SK-N-SH (cell line): ENCODE measurements around the gene KIF5C. TPM values are rescaled to one million over a fixed set of nuclear protein-coding genes. Genes with fewer than 3 reads are reported as not detected.

Experiments
- CTCF ChIA-PET: fragments of 300-600, 350-600 bp; formaldehyde crosslinking; extraction: SDS; loops from one replicate; lab custom pipeline; 2021; lab: Yijun Ruan, JAX
- POLR2A ChIA-PET: fragments of 350-600 bp; sonication (Branson Sonifier 250); formaldehyde crosslinking; extraction: SDS; loops from one replicate; lab custom pipeline; 2020; ENCODE audit warnings: antibody characterized with exemption, inconsistent platforms; lab: Yijun Ruan, JAX
- DNase-seq: peaks from one replicate; pipeline ENCODE4 v3.0.0; 2012
- H2AFZ ChIP-seq: fragments of 200-600 bp; sonication (generic); 2 replicates; pipeline ENCODE4 v1.8.1; 2016; ENCODE audit warnings: antibody characterized with exemption, mild to moderate bottlenecking, low read depth
- H3F3A ChIP-seq: fragments of 200-600 bp; sonication (generic); replicated peaks from 2 replicates; pipeline ENCODE3; 2016; ENCODE audit warnings: antibody characterized with exemption, mild to moderate bottlenecking; ENCODE audit not compliant: insufficient read depth
- H3K27ac ChIP-seq, 2 experiments: fragments of 200-500 bp in 1 of 2; fragments of 200-600 bp in 1 of 2; sonication (Bioruptor generic) in 1 of 2; sonication (generic), shearing (Covaris generic) in 1 of 2; 2 replicates each; pipeline versions ENCODE4 v1.5.1 to v1.6.1; 2014 to 2016; ENCODE audit warnings: low read depth in 2 of 2, inconsistent platforms in 1 of 2, low read length in 1 of 2, mild to moderate bottlenecking in 1 of 2, mixed read lengths in 1 of 2
- H3K27me3 ChIP-seq: fragments of 200-600 bp; sonication (generic), shearing (Covaris generic); 2 replicates; pipeline ENCODE4 v1.6.1; 2016; ENCODE audit warnings: mixed run types; ENCODE audit not compliant: insufficient read depth
- H3K36me3 ChIP-seq, 2 experiments: fragments of 200-500 bp in 1 of 2; fragments of 200-600 bp in 1 of 2; sonication (Bioruptor generic) in 1 of 2; sonication (generic) in 1 of 2; replicated peaks in 1 of 2; 2 replicates each; pipeline versions ENCODE3 to v1.5.1; 2014 to 2016; ENCODE audit warnings: low read length in 1 of 2, mild to moderate bottlenecking in 1 of 2; ENCODE audit not compliant: insufficient read depth in 2 of 2, control insufficient read depth in 1 of 2
- H3K4me1 ChIP-seq, 2 experiments: fragments of 200-500 bp in 1 of 2; fragments of 200-600 bp in 1 of 2; sonication (Bioruptor generic) in 1 of 2; sonication (generic), shearing (Covaris generic) in 1 of 2; 2 replicates each; pipeline versions ENCODE4 v1.5.1 to v1.6.1; 2014 to 2016; ENCODE audit warnings: low read depth in 1 of 2, low read length in 1 of 2, mixed run types in 1 of 2; ENCODE audit not compliant: insufficient read depth in 2 of 2, control insufficient read depth in 1 of 2
- H3K4me2 ChIP-seq: fragments of 200-600 bp; sonication (generic), shearing (Covaris generic); 2 replicates; pipeline ENCODE4 v1.6.1; 2017; ENCODE audit warnings: mixed run types
- H3K4me3 ChIP-seq, 2 experiments: fragments of 200-500 bp in 1 of 2; fragments of 200-600 bp in 1 of 2; sonication (Bioruptor generic) in 1 of 2; sonication (generic), shearing (Covaris generic) in 1 of 2; 2 replicates each; pipeline versions ENCODE4 v1.5.1 to v1.8.1; 2014 to 2016; ENCODE audit warnings: low read depth in 2 of 2, inconsistent platforms in 1 of 2, low read length in 1 of 2, mild to moderate bottlenecking in 1 of 2, mixed read lengths in 1 of 2, moderate library complexity in 1 of 2
- H3K79me2 ChIP-seq: fragments of 200-600 bp; sonication (generic); 2 replicates; pipeline ENCODE4 v1.8.1; 2017; ENCODE audit warnings: mild to moderate bottlenecking; ENCODE audit not compliant: insufficient read depth
- H3K9ac ChIP-seq: fragments of 200-600 bp; sonication (generic); 2 replicates; pipeline ENCODE4 v1.6.1; 2017; ENCODE audit warnings: mixed run types
- H3K9me2 ChIP-seq: fragments of 200-600 bp; sonication (generic); 2 replicates; pipeline ENCODE4 v1.6.1; 2017; ENCODE audit warnings: mixed run types
- H3K9me3 ChIP-seq: fragments of 200-600 bp; sonication (generic); 2 replicates; pipeline ENCODE4 v1.6.1; 2017; ENCODE audit warnings: mixed run types, mild to moderate bottlenecking, moderate library complexity
- H4K20me1 ChIP-seq: fragments of 200-600 bp; sonication (generic); 2 replicates; pipeline ENCODE4 v1.6.1; 2017; ENCODE audit warnings: mild to moderate bottlenecking, mixed run types; ENCODE audit not compliant: insufficient read depth
- CHD2 ChIP-seq: fragments of 150-350 bp; IDR thresholded peaks from 2 replicates; pipeline ENCODE4 v1.6.1; 2018; ENCODE audit warnings: low read length; ENCODE audit not compliant: partially characterized antibody
- GABPA ChIP-seq: IDR thresholded peaks from 2 replicates; pipeline ENCODE4 v1.4.0; 2012; ENCODE audit warnings: low read depth, mild to moderate bottlenecking
- JUND ChIP-seq: IDR thresholded peaks from 2 replicates; pipeline ENCODE4 v1.4.0; 2012
- MEF2A ChIP-seq: IDR thresholded peaks from 2 replicates; pipeline ENCODE4 v1.4.0; 2012; ENCODE audit warnings: low read depth, borderline replicate concordance
- MXI1 ChIP-seq: IDR thresholded peaks from 2 replicates; pipeline ENCODE4 v1.6.1; 2012; ENCODE audit warnings: mild to moderate bottlenecking, low read depth, low read length, improper control_type of control experiment
- NRF1 ChIP-seq: IDR thresholded peaks from 2 replicates; pipeline ENCODE4 v1.6.1; 2012; ENCODE audit warnings: low read depth, mild to moderate bottlenecking, low read length
- POLR2AphosphoS5 ChIP-seq: IDR thresholded peaks from 2 replicates; pipeline ENCODE4 v1.6.1; 2012; ENCODE audit warnings: low read depth, low read length
- RAD21 ChIP-seq: IDR thresholded peaks from 2 replicates; pipeline ENCODE4 v1.6.1; 2012; ENCODE audit warnings: mild to moderate bottlenecking, low read length
- TAF1 ChIP-seq: IDR thresholded peaks from 2 replicates; pipeline ENCODE4 v1.6.1; 2012; ENCODE audit warnings: low read depth, mild to moderate bottlenecking, low read length, moderate library complexity, borderline replicate concordance
- WGBS: methylation state at CpG from one replicate; pipeline ENCODE4 v1.1.6; 2017; ENCODE audit warnings: low lambda C conversion rate; 5-methylcytosine and 5-hydroxymethylcytosine counted together
- polyA plus RNA-seq, 3 experiments: library from polyadenylated mRNA; depleted of rRNA; stranded (reverse); fragments of >200 nt; gene quantifications; 2 replicates each; pipeline ENCODE4 v1.2.3, GENCODE V29; 2012
- TF ChIP-seq, protein P1 (sequence below): IDR thresholded peaks from 2 replicates; pipeline ENCODE4 v1.4.0; 2012; ENCODE audit warnings: low read depth, borderline replicate concordance
- TF ChIP-seq, protein P2 (sequence below): fragments of 150-350 bp; IDR thresholded peaks from 2 replicates; pipeline ENCODE4 v1.6.1; 2016; ENCODE audit warnings: mild to moderate bottlenecking, low read depth, low read length
- TF ChIP-seq, protein P3 (sequence below): IDR thresholded peaks from 2 replicates; pipeline ENCODE4; 2012

The KIF5C gene
- polyA plus RNA-seq, 1 of the 3 experiments (the other 2 are of a cell fraction), result 3.9 TPM

GRCh38 chr2:149000158-149000938, 125.3 kb downstream of the KIF5C start:
- Histone ChIP-seq H3K9me3 (no peaks in the 10 kb centered on the region), H3K79me2 (no peaks in the 10 kb centered on the region), H3K9ac (no peak overlapping the region), H3K4me1 (no peaks in the 10 kb centered on the region; a peak in 1 of 4 replicates), H3K27me3 (no peaks in the 10 kb centered on the region), H4K20me1 (no peaks in the 10 kb centered on the region), H3K4me3 (no peak overlapping the region), H3K9me2 (no peaks in the 10 kb centered on the region), H3F3A (no peaks in the 10 kb centered on the region), H3K4me2 (no peak overlapping the region), H2AFZ (no peak overlapping the region), H3K36me3 (peaks cover 0 to 2% of the 10 kb centered on the region in 2 experiments), H3K27ac (no peak overlapping the region)
- no peak for TF ChIP-seq MEF2A
- TF ChIP-seq POLR2AphosphoS5, result no peak
- CTCF ChIA-PET, result interaction anchor here (1.0 to 1.4 kb wide), 2 partner anchors 10 to 17 kb away, joined by 3 read pairs; no protein-coding TSS in a partner anchor
- POLR2A ChIA-PET, result no interaction called here
- DNase-seq, result no peak
- WGBS, result 65% methylated on average over 6 of the region's 6 CpGs

DNA sequence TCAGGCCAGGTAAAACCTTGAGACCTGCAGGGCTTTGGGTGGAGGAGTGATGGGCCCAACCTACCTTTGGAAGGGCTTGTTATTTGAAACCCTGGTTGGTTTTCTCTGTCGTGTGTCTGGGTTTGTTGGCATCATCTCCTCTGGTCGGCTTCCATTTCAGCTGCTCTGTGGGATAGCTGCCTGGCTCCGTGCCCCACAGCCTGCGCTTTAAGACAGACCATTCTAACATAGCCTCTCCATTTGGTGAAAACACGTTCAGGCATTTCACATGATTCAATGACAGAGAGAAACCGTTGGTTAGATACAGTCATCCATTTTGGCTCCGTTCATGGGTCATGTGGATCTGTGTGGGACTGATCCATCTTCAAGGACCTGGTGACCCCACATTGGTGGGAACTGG, 126.5 kb downstream of the KIF5C start:
- Histone ChIP-seq H3K9me3 (no peaks in the 10 kb centered on the region), H3F3A (no peaks in the 10 kb centered on the region), H3K36me3 (peaks cover 0 to 2% of the 10 kb centered on the region in 2 experiments), H3K9ac (no peak overlapping the region), H3K27me3 (no peaks in the 10 kb centered on the region), H3K27ac (no peak overlapping the region), H4K20me1 (no peaks in the 10 kb centered on the region), H3K4me2 (no peak overlapping the region), H3K9me2 (no peaks in the 10 kb centered on the region), H2AFZ (no peak overlapping the region), H3K79me2 (no peaks in the 10 kb centered on the region), H3K4me3 (no peak overlapping the region), H3K4me1 (no peaks in the 10 kb centered on the region; a peak in 1 of 4 replicates)
- ChIA-PET CTCF (interaction anchor here (0.9 to 1.3 kb wide), 2 partner anchors 12 to 16 kb away, joined by 3 to 6 read pairs; no protein-coding TSS in a partner anchor), POLR2A (no interaction called here)
- TF ChIP-seq RAD21 (no peak), CHD2 (no peak), NRF1 (no peak), GABPA (no peak), MXI1 (no peak), TAF1 (no peak), JUND (no peak)
- TF ChIP-seq, protein P1, sequence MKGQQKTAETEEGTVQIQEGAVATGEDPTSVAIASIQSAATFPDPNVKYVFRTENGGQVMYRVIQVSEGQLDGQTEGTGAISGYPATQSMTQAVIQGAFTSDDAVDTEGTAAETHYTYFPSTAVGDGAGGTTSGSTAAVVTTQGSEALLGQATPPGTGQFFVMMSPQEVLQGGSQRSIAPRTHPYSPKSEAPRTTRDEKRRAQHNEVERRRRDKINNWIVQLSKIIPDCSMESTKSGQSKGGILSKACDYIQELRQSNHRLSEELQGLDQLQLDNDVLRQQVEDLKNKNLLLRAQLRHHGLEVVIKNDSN, result no peak
- TF ChIP-seq, protein P2, sequence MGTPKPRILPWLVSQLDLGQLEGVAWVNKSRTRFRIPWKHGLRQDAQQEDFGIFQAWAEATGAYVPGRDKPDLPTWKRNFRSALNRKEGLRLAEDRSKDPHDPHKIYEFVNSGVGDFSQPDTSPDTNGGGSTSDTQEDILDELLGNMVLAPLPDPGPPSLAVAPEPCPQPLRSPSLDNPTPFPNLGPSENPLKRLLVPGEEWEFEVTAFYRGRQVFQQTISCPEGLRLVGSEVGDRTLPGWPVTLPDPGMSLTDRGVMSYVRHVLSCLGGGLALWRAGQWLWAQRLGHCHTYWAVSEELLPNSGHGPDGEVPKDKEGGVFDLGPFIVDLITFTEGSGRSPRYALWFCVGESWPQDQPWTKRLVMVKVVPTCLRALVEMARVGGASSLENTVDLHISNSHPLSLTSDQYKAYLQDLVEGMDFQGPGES, result no peak
- TF ChIP-seq, protein P3, sequence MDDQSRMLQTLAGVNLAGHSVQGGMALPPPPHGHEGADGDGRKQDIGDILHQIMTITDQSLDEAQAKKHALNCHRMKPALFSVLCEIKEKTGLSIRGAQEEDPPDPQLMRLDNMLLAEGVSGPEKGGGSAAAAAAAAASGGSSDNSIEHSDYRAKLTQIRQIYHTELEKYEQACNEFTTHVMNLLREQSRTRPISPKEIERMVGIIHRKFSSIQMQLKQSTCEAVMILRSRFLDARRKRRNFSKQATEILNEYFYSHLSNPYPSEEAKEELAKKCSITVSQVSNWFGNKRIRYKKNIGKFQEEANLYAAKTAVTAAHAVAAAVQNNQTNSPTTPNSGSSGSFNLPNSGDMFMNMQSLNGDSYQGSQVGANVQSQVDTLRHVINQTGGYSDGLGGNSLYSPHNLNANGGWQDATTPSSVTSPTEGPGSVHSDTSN, result no peak
- 91% methylated on average over 6 of the region's 7 CpGs for WGBS
- DNase-seq, result no peak
